Vagina (tissue), 2 donors: ENCODE measurements around the gene TAF9B. TPM values are rescaled to one million over a fixed set of nuclear protein-coding genes. Genes with fewer than 3 reads are reported as not detected.

Experiments
- DNase-seq, 2 donors: peaks; one replicate each; pipeline ENCODE4 v3.0.0-alpha.2; 2017; ENCODE audit errors: extremely low spot score in 2 of 2
- H3K27ac ChIP-seq: fragments of 200-600 bp; sonication (generic); one replicate; pipeline ENCODE4 v1.5.1; 2019
- H3K27me3 ChIP-seq: fragments of 200-600 bp; sonication (generic); one replicate; pipeline ENCODE4 v1.5.1; 2019
- H3K36me3 ChIP-seq, 2 donors: fragments of 200-600 bp; sonication (generic); one replicate each; pipeline ENCODE4 v1.5.1; 2017 to 2019
- H3K4me1 ChIP-seq: fragments of 200-600 bp; sonication (generic); one replicate; pipeline ENCODE4 v1.5.1; 2019
- H3K4me3 ChIP-seq, 2 donors: fragments of 200-600 bp; sonication (generic); 1 replicate in 1 of 2; 2 replicates in 1 of 2; pipeline ENCODE4 v1.5.1; 2016 to 2019
- H3K9me3 ChIP-seq: fragments of 200-600 bp; sonication (generic); one replicate; pipeline ENCODE4 v1.5.1; 2019
- CTCF ChIP-seq, 3 experiments: fragments of 450-650 bp in 2 of 3; fragments of 200-600 bp in 1 of 3; sonication (generic) in 1 of 3; IDR thresholded peaks; one replicate each; pipeline ENCODE4 v1.5.1; 2017 to 2019; ENCODE audit warnings: antibody characterized with exemption in 3 of 3, mild to moderate bottlenecking in 2 of 3, moderate library complexity in 2 of 3
- POLR2A ChIP-seq, 2 donors: fragments of 450-650 bp; IDR thresholded peaks; one replicate each; pipeline ENCODE4 v1.6.1; 2017; ENCODE audit warnings: antibody characterized with exemption in 2 of 2, mild to moderate bottlenecking in 2 of 2, moderate library complexity in 2 of 2
- POLR2AphosphoS5 ChIP-seq, 2 donors: sonication (generic); formaldehyde crosslinking; IDR thresholded peaks; one replicate each; pipeline ENCODE4 v1.9.0; 2017; ENCODE audit warnings: antibody characterized with exemption in 2 of 2, mild to moderate bottlenecking in 2 of 2, low read depth in 1 of 2; ENCODE audit not compliant: insufficient read depth in 1 of 2
- intact Hi-C: fragments of 100-400 bp; cut with DNase I; formaldehyde crosslinking; loops from one replicate; pipeline ENCODE4 v1.15.1; 2023
- total RNA-seq: library from RNA; depleted of rRNA; stranded (reverse); fragments of >200 nt; gene quantifications from one replicate; pipeline ENCODE4 v1.2.3, GENCODE V29; 2016

Gene TAF9B, protein sequence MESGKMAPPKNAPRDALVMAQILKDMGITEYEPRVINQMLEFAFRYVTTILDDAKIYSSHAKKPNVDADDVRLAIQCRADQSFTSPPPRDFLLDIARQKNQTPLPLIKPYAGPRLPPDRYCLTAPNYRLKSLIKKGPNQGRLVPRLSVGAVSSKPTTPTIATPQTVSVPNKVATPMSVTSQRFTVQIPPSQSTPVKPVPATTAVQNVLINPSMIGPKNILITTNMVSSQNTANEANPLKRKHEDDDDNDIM
- 14.2 TPM for total RNA-seq

GRCh38 chrX:78139160-78140123, at the start of gene TAF9B:
Gene TAF9B (minus strand): TSS chrX:78139650. CDS start chrX:78139611, 39 bp downstream.
- Histone ChIP-seq H3K36me3 (no peaks in the 10 kb centered on the region), H3K27me3 (no peaks in the 10 kb centered on the region), H3K9me3 (no peaks in the 10 kb centered on the region), H3K4me3 (peak within 1 kb of the TSS; percentile 57 to 61), H3K4me1 (no peaks in the 10 kb centered on the region), H3K27ac (peak within 1 kb of the TSS; percentile 80)
- intact Hi-C loops: no loop called here
- DNase-seq: peak in 1 of 2 donors; percentile 90
- TF ChIP-seq CTCF (IDR thresholded peaks at IDR 0.05): no peak
- peak in 1 of 2 donors; percentile 24 for TF ChIP-seq POLR2A (IDR thresholded peaks at IDR 0.05)
- TF ChIP-seq POLR2AphosphoS5 (IDR thresholded peaks at IDR 0.05; ENCODE audit: insufficient read depth in 1 of 2, low read depth in 1 of 2): peak; percentile 67 to 86

- no peaks in the 10 kb centered on the region for H3K9me3 ChIP-seq
- TF ChIP-seq POLR2AphosphoS5 (IDR thresholded peaks at IDR 0.05; ENCODE audit: insufficient read depth in 1 of 2, low read depth in 1 of 2) (no peak), POLR2A (IDR thresholded peaks at IDR 0.05) (no peak), CTCF (IDR thresholded peaks at IDR 0.05) (no peak)
- no peak overlapping the region for H3K4me3 ChIP-seq
- no peak overlapping the region for H3K27ac ChIP-seq
- H3K4me1 ChIP-seq: no peaks in the 10 kb centered on the region
- H3K36me3 ChIP-seq: no peaks in the 10 kb centered on the region
- intact Hi-C loops: no loop called here
- no peaks in the 10 kb centered on the region for H3K27me3 ChIP-seq
- no peak for DNase-seq
These were observed 43.4 kb upstream of the TAF9B start for GRCh38 chrX:78182881-78183280.

DNA sequence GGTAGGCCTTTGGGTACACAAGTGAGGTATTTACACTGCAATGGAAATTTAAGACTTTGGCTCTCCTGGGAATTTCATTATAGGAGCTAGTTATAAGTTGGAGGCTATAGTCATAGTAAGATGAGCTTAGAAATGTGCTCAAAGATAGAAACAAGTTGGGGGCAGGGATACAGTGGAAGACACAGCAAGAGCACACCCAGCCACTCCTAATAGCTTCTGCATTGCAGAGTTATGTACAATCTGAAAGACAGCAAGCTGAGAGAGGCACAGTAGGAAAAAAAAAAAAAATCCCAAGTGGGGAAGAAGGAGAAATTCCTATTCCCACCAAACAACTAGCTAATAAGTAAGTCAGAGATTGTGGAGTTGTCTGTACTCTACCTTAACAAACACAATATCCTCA, 41.9 kb upstream of the TAF9B start:
- TF ChIP-seq CTCF (IDR thresholded peaks at IDR 0.05): no peak
- TF ChIP-seq POLR2A (IDR thresholded peaks at IDR 0.05): no peak
- TF ChIP-seq POLR2AphosphoS5 (IDR thresholded peaks at IDR 0.05; ENCODE audit: insufficient read depth in 1 of 2, low read depth in 1 of 2): no peak
- Histone ChIP-seq H3K9me3 (no peaks in the 10 kb centered on the region), H3K4me1 (no peaks in the 10 kb centered on the region), H3K36me3 (no peaks in the 10 kb centered on the region), H3K27ac (no peak overlapping the region), H3K27me3 (no peaks in the 10 kb centered on the region), H3K4me3 (no peak overlapping the region)
- DNase-seq: no peak
- intact Hi-C loops: no loop called here

DNA sequence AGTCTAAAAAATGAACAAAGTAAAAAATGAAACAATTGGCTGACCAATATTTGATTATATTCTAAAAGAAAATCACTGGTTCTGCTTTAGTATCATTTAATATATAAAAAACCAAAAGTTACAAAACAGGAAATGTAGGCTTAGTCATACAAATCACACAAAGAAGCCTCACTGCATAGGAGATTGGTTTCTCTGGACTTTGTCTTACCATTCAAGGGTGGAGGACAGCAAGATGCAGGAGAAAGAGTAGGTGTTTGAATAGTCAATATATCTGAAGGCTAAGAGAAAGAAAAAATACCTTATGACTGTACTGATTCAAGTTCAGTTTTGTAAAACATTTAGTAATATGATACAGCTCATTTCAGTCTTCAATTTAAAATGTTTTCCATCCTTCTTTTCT, 28.6 kb upstream of the TAF9B start:
- DNase-seq: no peak
- Histone ChIP-seq H3K4me3 (no peak overlapping the region), H3K27ac (no peak overlapping the region), H3K9me3 (no peaks in the 10 kb centered on the region), H3K36me3 (no peaks in the 10 kb centered on the region), H3K27me3 (no peaks in the 10 kb centered on the region), H3K4me1 (no peaks in the 10 kb centered on the region)
- intact Hi-C loops: no loop called here
- TF ChIP-seq POLR2A (IDR thresholded peaks at IDR 0.05): no peak
- no peak for TF ChIP-seq POLR2AphosphoS5 (IDR thresholded peaks at IDR 0.05; ENCODE audit: insufficient read depth in 1 of 2, low read depth in 1 of 2)
- TF ChIP-seq CTCF (IDR thresholded peaks at IDR 0.05): no peak
